GM12872 (cell line): ENCODE results near the gene SPZ1.

Experiments used
- CTCF ChIP-seq: IDR thresholded peaks from 3 replicates; pipeline ENCODE4 v1.5.1; 2011; ENCODE audit warnings: low read depth, mild to moderate bottlenecking, low read length, moderate library complexity; ENCODE audit not compliant: insufficient read depth

The SPZ1 gene

DNA sequence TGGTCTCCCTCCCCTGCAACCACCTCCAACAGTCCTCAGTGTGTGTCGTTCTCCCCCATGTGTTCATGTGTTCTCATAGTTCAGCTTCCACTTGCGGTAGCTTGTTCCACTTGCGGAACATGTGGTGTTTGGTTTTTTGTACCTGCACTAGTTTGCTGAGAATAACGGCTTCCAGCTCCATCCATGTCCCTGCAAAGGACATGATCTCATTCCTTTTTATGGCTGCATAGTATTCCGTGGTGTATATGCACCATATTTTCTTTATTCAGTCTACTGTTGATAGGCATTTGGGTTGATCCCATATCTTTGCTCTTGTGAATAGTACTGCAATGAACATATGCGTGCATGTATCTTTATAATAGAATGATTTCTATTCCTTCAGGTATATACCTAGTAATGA, 45.1 kb downstream of the SPZ1 start:
- no peak for TF ChIP-seq CTCF

- no peak for TF ChIP-seq CTCF
Observed at GRCh38 chr5:80368661-80369480, 49.1 kb downstream of the SPZ1 start.

DNA sequence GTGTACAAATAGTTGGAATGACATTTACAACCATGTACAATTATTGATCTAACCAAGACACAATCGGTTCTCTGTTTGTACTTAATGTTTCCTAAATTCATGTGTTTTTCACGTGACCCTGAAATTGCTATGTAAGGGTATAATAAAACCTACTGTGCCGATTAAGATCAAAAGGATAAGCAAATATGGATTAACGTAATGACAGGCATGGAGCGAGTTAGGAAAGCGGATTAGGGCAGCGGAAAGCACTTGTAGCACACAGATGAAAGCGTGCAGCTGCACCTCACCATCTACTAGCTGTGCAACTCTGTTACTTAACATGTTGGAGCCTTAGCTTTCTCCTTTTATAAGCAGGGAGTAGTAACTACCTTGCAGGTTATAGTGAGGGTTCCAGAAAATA, 49.7 kb downstream of the SPZ1 start:
- no peak for TF ChIP-seq CTCF

DNA sequence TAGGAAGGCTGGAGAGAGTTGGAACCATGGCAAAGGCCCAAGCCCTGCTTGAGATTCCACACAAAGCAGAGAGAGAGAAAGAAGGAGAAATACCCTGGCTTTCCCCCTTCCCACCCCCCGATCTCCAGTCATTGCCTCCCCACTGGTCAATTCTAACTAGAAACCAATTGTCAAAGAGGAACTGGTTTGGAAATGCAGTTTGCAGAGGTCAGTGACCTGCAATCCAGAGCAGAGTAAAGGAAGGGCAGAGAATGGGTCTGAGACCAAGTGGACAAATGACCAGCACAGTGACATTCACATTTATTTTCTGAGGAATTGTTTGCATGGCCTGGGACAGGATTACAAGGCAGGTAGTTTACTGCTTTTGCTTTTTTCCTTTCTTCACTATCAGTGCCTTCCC, 50.6 kb downstream of the SPZ1 start:
- TF ChIP-seq CTCF, result no peak
